ENCODE results near the gene SERPINB13.

The SERPINB13 gene

DNA sequence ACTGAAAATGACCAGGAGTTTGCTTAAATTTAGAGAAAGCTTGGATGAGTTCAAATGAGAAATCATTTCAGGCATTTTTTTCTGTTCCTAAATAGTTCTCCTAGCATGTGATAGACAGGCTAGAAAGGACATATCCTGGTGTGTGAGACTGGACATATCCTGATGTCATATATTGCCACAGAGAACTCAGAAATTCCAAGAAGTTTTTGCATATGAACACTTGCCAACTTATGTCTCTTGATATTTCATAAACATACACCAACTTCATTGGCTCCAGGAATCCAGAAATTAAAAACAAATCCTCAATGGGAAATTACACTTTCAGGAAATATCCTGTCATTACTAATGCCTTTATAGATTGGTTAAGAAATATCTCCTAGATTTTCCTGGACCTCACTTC lies 59.8 kb downstream of the SERPINB13 start:
- DNase-seq: no peak

GRCh38 chr18:63648241-63648640 lies 61.1 kb downstream of the SERPINB13 start:
- no peak for DNase-seq

Data from anterior cingulate cortex (tissue), 58 donors.